DMS114 treated with DMSO at 0.1 percent for 48 hours (cell line): ENCODE results near the gene TUSC2.

Source experiments
- DNase-seq: peaks from one replicate; lab custom pipeline; 2025; ENCODE audit not compliant: unreplicated experiment; lab: John Stamatoyannopoulos, UW

TUSC2 gene

DNA sequence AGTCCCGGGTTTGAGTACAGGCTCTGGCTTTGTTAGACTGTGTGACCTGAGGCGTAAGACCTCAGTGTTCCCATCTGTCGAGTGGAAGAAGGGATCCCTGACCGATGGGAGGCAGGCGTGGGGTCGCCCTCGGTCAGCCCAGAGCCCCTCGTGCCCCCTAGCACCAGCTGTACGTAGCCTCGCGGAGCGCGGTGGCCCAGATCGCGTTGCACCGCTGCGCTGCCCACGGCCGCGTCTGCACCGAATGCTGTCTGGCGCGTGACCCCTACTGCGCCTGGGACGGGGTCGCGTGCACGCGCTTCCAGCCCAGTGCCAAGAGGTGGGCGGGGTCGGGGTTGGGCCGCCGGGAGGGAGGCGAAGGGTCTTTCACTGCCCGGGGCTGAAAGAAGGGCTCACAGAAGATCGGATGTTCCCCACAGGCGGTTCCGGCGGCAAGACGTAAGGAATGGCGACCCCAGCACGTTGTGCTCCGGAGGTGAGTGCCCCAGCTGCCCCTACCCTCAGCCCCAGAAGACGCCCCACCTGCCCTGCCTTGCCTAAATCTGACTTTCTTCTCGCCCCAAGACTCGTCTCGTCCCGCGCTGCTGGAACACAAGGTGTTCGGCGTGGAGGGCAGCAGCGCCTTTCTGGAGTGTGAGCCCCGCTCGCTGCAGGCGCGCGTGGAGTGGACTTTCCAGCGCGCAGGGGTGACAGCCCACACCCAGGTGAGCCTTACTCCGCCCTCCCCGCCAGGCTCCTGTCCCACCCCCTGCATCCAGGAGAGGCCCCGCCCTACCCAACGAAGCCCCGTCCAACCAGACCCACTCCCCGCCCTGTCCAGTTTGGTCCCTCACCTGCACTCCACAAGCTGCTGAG lies 52.7 kb downstream of the TUSC2 start:
- no peak for DNase-seq
